ENCODE results near the gene ANKRD29.

ANKRD29 gene

DNA sequence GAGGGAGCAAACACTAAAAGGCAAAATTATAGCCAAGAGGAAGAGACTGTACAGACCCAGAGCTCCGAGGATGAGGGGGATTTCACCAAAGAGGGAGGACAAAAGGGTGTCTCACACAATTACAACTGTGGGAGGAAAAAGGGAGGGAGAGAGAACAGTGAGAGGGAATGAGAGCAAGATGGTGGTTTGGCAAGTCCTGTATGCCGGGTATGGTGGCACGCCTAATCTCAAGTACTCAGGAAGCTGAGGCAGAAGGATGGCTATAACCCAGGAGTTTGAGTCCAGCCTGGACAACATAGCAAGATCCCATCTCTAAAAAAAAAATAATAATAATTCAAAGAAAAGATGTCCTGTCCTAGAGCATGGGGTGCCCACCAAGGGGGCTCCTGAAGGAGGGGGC, 110.7 kb downstream of the ANKRD29 start:
- DNase-seq = no peak

DNA sequence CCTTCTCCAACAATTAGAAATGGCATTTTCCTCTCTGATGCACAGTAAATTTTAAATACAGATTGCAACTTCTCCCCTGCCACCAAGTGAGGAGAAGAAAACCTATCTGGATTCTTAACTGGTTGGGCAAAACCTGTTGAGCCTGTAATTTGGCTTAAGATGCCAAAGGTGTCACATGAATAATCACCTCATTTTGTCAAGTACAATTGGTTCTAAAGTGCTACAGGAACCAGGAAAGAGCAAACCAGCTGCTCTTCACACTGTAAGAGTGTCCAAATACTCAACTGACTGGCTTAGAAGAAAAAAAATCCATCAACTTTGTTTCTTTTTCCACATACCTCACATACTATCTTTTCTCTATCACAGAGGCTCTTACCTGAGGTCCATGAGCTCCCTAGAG, 111.8 kb downstream of the ANKRD29 start:
- DNase-seq = no peak
